Stomach (tissue), 4 donors: ENCODE results near the gene PARP8.

ENCODE experiments used
- CTCF ChIP-seq, 7 experiments: fragments of 450-650 bp in 4 of 7; fragments of 200-600 bp in 3 of 7; sonication (generic) in 3 of 7; IDR thresholded peaks; one replicate each; pipeline ENCODE4 v1.5.1; 2016 to 2019; ENCODE audit warnings: antibody characterized with exemption in 7 of 7, control low read depth in 2 of 7, mild to moderate bottlenecking in 1 of 7
- EP300 ChIP-seq: sonication (generic); formaldehyde crosslinking; IDR thresholded peaks from one replicate; pipeline ENCODE4 v1.6.1; 2017; ENCODE audit warnings: antibody characterized with exemption
- POLR2A ChIP-seq, 4 donors: fragments of 450-650 bp; IDR thresholded peaks; one replicate each; pipeline ENCODE4 v1.6.1; 2016; ENCODE audit warnings: antibody characterized with exemption in 4 of 4, control low read depth in 2 of 4, mild to moderate bottlenecking in 1 of 4, moderate library complexity in 1 of 4
- POLR2AphosphoS5 ChIP-seq, 3 donors: sonication (generic); formaldehyde crosslinking; IDR thresholded peaks; one replicate each; pipeline ENCODE4 v1.6.1; 2016; ENCODE audit warnings: antibody characterized with exemption in 3 of 3

GRCh38 chr5:50724262-50724661 is 57.8 kb downstream of the PARP8 start:
- no peak for TF ChIP-seq CTCF (IDR thresholded peaks at IDR 0.05)
- TF ChIP-seq POLR2A (IDR thresholded peaks at IDR 0.05) = no peak
- TF ChIP-seq EP300 = no peak
- no peak for TF ChIP-seq POLR2AphosphoS5 (IDR thresholded peaks at IDR 0.05)
